ENCODE data around the gene SRC.

Gene SRC

DNA sequence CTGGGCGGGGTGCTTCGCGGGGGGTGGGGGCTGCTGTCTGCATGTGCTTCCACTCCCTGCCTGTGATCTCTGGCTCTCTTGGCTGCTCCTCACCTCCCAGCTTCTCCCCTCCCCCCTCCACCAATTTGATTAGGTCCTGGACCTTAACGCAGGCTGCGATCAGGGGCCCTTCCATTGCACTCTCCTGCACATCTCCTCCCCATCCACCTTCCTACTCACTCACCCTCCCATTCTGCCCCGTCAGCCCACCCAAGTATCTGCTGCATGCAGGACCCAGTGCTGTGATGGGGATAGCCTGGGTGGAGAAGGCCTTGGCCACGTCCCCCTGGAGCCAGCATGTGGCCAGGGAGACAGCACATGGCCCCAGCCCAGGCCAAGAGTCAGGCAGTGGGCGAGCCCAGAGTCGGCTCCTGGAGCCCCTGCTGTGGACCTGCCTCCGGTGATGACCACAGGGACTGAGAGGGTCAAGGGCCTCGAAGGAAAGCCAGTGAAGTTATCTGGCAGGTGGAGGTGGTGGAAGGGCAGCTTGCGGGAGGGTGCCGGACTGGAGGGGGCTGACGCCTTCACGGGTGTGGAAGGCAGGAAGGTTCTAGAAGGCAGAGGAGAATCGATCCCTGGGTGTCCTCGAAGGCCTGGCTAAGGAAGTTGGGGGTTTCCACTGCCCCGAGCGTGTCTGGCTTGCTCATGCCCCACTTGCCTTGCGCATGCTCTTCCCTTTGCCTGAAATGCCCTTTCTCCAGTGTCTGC, 40.7 kb downstream of the SRC start:
- H3K4me3 ChIP-seq (ENCODE audit: low read depth, low read length) = no peak overlapping the region
- H3K36me3 ChIP-seq (ENCODE audit: control insufficient read depth, insufficient read depth, low read length) = peaks cover 33% of the 10 kb centered on the region
- no peaks in the 10 kb centered on the region for H3K27me3 ChIP-seq (ENCODE audit: control insufficient read depth, insufficient read depth, low read length)
- no peaks in the 10 kb centered on the region for H3K9me3 ChIP-seq (ENCODE audit: control insufficient read depth, insufficient read depth, low read length)
- no peak overlapping the region for H3K9ac ChIP-seq (ENCODE audit: low read depth, low read length)
- no peaks in the 10 kb centered on the region for H3K4me1 ChIP-seq (ENCODE audit: control insufficient read depth, insufficient read depth, low read length)

DNA sequence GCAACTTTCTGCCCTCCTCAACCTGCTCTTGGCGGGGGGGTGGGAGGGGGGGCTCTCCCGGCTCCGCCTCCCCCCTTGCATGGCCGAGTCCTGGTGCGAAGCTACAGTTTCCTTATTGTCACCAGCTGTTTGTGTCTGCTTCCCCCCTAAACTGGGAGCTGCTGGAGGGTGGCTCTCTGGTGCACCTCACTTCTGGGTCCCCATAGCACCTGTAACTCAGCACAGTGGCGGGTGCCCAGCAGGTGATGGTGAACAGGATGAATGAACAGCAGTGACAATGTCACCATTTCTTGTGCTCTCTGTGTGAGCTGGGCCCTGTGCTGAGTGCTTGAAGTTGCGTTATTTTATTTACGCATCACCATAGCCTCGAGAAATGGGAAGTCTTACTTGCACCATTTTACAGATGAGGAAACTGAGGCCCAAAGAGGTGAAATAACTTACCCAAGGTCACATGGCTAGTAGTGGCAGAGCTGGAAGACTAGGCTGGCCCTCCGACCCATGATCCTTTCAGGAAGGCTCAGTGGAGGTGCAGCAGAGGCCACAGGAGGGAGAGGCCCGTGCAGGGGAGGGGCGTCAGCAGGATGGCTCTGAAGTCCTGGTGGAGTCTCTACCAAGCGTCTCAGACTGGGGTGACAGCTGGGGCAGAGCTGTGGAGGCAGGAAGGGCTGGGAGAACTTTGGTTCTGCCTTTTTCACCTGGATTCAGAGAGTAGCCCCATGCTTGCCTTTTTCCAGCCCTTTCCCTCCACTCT, 41.8 kb downstream of the SRC start:
- H3K36me3 ChIP-seq (ENCODE audit: control insufficient read depth, insufficient read depth, low read length) = peaks cover 29% of the 10 kb centered on the region
- no peaks in the 10 kb centered on the region for H3K27me3 ChIP-seq (ENCODE audit: control insufficient read depth, insufficient read depth, low read length)
- no peaks in the 10 kb centered on the region for H3K9me3 ChIP-seq (ENCODE audit: control insufficient read depth, insufficient read depth, low read length)
- no peak overlapping the region for H3K9ac ChIP-seq (ENCODE audit: low read depth, low read length)
- no peaks in the 10 kb centered on the region for H3K4me1 ChIP-seq (ENCODE audit: control insufficient read depth, insufficient read depth, low read length)
- H3K4me3 ChIP-seq (ENCODE audit: low read depth, low read length) = no peak overlapping the region

DNA sequence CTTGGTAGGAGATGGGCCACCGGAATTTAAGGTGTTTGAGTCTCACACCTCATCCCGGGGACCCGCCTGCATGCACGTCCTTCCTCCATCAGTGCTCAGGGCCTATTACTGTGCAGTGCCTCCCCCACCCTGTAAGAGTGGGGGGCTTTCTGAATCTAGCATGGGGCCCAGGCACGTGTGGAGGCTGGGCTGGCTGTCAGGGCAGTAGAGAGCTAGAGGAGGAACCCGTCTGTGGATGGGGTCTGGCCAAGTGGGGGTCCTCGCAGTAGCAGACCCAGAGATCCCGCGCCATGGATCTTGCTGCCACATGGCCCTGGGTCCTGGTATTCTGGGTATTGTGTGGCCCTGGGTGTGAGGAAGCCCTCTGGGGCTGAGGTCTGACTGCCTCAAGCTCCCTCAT, 42.9 kb downstream of the SRC start:
- no peaks in the 10 kb centered on the region for H3K9me3 ChIP-seq (ENCODE audit: control insufficient read depth, insufficient read depth, low read length)
- no peak overlapping the region for H3K9ac ChIP-seq (ENCODE audit: low read depth, low read length)
- no peaks in the 10 kb centered on the region for H3K4me1 ChIP-seq (ENCODE audit: control insufficient read depth, insufficient read depth, low read length)
- peaks cover 29% of the 10 kb centered on the region for H3K36me3 ChIP-seq (ENCODE audit: control insufficient read depth, insufficient read depth, low read length)
- no peaks in the 10 kb centered on the region for H3K27me3 ChIP-seq (ENCODE audit: control insufficient read depth, insufficient read depth, low read length)
- no peak overlapping the region for H3K4me3 ChIP-seq (ENCODE audit: low read depth, low read length)

DNA sequence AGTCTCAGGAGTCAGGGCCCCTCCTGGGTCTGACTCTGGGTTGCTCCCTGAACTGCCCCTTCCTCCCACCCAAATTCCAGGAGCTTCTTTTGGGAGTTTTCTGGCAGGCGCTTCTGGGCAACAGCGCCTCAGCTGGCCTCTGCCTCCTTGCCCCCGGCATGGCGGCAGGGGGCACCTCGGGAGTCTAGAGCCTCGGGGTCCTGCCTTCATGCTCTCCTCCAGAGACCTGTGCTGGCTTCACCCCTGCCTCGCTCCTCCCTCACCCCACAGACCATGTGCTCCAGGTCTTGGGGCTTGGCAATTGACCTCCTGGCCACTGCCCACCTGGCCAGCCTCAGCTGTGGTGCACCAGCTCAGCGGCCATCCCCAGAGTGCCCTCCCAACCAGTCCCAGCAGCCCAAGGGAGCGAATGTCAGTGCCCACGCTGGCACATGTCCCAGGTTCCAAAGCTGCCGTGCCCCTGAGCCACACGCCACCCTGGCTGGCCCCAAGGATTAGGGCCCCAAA, 43.4 kb downstream of the SRC start:
- Histone ChIP-seq H3K36me3 (ENCODE audit: control insufficient read depth, insufficient read depth, low read length) (peaks cover 29% of the 10 kb centered on the region), H3K27me3 (ENCODE audit: control insufficient read depth, insufficient read depth, low read length) (no peaks in the 10 kb centered on the region), H3K9me3 (ENCODE audit: control insufficient read depth, insufficient read depth, low read length) (no peaks in the 10 kb centered on the region), H3K4me3 (ENCODE audit: low read depth, low read length) (no peak overlapping the region), H3K4me1 (ENCODE audit: control insufficient read depth, insufficient read depth, low read length) (no peaks in the 10 kb centered on the region), H3K9ac (ENCODE audit: low read depth, low read length) (no peak overlapping the region)

DNA sequence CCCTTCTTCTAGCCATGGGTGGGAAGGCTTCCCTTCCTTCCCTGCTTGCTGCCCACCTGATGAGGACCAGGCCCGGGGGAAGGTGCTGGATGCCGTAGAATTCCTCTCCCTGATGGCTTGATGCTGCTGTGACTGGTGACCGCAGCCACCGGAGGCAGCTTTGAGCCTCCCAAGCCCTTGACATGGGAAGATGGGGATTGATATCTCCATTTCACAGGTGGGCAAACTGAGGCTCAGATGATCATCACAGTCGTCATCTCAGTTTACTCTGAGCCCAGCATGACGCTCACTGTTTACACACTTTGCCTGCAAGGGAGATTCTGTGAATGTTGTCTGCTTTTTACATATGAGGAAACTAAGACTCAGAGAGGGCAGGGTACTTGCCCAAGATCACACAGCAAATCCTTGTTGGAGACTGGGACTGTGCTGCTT, 43.9 kb downstream of the SRC start:
- Histone ChIP-seq H3K36me3 (ENCODE audit: control insufficient read depth, insufficient read depth, low read length) (peaks cover 28% of the 10 kb centered on the region), H3K4me3 (ENCODE audit: low read depth, low read length) (no peak overlapping the region), H3K9me3 (ENCODE audit: control insufficient read depth, insufficient read depth, low read length) (no peaks in the 10 kb centered on the region), H3K9ac (ENCODE audit: low read depth, low read length) (no peak overlapping the region), H3K27me3 (ENCODE audit: control insufficient read depth, insufficient read depth, low read length) (no peaks in the 10 kb centered on the region), H3K4me1 (ENCODE audit: control insufficient read depth, insufficient read depth, low read length) (no peaks in the 10 kb centered on the region)

DNA sequence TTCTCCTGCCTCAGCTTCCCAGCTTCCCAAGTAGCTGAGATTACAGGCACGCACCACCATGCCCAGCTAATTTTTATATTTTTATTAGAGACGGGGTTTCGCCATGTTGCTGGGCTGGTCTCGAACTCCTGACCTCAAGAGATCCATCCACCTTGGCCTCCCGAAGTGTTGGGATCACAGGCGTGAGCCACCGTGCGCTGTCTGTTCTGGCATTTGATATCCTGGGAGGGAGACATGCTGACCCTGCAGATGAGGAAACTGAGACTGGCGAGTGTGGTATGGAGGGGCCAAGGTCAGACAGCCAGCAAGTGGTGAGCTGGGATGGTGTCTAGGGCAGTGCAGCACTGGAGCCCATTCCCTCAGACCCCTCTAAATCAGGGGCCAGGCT, 44.6 kb downstream of the SRC start:
- H3K9me3 ChIP-seq (ENCODE audit: control insufficient read depth, insufficient read depth, low read length) = no peaks in the 10 kb centered on the region
- H3K27me3 ChIP-seq (ENCODE audit: control insufficient read depth, insufficient read depth, low read length) = no peaks in the 10 kb centered on the region
- H3K36me3 ChIP-seq (ENCODE audit: control insufficient read depth, insufficient read depth, low read length) = peaks cover 24% of the 10 kb centered on the region
- no peak overlapping the region for H3K4me3 ChIP-seq (ENCODE audit: low read depth, low read length)
- H3K4me1 ChIP-seq (ENCODE audit: control insufficient read depth, insufficient read depth, low read length) = no peaks in the 10 kb centered on the region
- no peak overlapping the region for H3K9ac ChIP-seq (ENCODE audit: low read depth, low read length)

DNA sequence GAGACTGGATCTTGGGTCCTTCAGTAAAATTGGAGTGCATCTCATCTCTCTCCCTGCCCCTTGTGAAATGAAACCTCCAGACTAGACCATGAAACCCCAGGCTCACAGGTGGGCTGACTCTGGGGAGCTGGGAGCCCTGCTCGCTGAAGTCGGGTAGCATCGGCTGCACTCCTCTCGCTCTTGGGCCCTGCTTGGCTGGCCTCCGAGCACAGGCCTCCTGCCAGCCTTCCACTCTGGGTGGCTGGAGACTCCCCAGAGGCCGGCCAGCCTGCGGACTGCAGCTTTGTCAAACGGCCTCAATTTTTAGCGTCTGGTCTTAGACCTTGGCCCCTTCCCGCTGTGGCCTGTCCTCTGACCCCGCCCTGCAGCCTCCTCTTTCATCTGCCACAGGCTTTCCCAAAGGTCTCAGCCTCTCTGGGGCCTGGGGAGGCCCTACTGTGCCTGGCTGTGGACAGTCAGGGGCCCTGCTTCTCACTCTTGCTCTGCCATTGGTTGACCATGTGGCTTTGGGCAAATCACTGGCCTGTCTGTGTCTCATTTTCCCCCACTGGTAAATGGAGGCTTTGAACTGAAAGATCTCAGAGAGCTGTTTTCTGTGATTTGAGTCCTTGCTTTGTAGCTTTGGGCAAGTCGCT, 45.1 kb downstream of the SRC start:
- Histone ChIP-seq H3K4me1 (ENCODE audit: control insufficient read depth, insufficient read depth, low read length) (peaks cover 3% of the 10 kb centered on the region), H3K36me3 (ENCODE audit: control insufficient read depth, insufficient read depth, low read length) (peaks cover 20% of the 10 kb centered on the region), H3K4me3 (ENCODE audit: low read depth, low read length) (no peak overlapping the region), H3K9me3 (ENCODE audit: control insufficient read depth, insufficient read depth, low read length) (no peaks in the 10 kb centered on the region), H3K27me3 (ENCODE audit: control insufficient read depth, insufficient read depth, low read length) (no peaks in the 10 kb centered on the region), H3K9ac (ENCODE audit: low read depth, low read length) (no peak overlapping the region)

DNA sequence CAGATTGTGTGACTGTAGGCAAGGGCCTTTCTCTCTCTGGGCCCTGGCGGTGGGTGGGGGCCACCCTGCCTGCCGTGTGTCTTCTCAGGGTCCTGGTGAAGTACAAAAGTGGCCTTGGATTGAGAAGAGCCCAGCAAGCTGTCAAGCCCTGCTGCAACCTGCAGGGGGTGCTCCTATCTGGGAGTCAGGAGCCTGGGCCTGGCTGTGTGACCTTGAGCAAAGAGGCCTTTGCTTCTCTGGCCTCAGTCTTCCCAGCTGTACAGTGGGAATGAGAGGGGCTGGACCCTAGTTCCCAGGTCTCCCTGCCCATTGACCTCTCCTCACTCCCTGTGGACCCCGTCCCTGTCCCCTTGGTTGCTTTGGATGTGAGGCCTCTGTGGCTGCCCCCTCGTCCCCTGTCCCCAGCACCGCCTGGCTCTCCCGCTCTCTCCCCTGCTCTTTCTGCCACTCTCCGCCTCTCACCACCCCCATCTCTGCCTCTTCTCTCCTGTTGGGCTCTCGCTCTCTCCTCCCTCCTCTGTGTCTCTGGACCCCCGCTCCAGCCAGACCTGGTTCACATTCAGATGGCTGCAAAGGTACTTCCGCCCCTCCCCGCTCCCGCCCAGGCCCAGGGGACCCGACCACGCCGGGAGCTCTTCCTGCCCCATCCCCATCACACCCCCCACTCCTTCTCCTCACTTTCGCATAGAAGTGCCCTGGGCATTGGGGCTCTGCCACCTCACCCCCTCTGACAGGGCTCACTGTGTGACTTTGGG, 46.7 kb downstream of the SRC start:
- Histone ChIP-seq H3K9me3 (ENCODE audit: control insufficient read depth, insufficient read depth, low read length) (no peaks in the 10 kb centered on the region), H3K36me3 (ENCODE audit: control insufficient read depth, insufficient read depth, low read length) (peaks cover 10% of the 10 kb centered on the region), H3K27me3 (ENCODE audit: control insufficient read depth, insufficient read depth, low read length) (no peaks in the 10 kb centered on the region), H3K4me3 (ENCODE audit: low read depth, low read length) (no peak overlapping the region), H3K9ac (ENCODE audit: low read depth, low read length) (no peak overlapping the region), H3K4me1 (ENCODE audit: control insufficient read depth, insufficient read depth, low read length) (peaks cover 13% of the 10 kb centered on the region)

DNA sequence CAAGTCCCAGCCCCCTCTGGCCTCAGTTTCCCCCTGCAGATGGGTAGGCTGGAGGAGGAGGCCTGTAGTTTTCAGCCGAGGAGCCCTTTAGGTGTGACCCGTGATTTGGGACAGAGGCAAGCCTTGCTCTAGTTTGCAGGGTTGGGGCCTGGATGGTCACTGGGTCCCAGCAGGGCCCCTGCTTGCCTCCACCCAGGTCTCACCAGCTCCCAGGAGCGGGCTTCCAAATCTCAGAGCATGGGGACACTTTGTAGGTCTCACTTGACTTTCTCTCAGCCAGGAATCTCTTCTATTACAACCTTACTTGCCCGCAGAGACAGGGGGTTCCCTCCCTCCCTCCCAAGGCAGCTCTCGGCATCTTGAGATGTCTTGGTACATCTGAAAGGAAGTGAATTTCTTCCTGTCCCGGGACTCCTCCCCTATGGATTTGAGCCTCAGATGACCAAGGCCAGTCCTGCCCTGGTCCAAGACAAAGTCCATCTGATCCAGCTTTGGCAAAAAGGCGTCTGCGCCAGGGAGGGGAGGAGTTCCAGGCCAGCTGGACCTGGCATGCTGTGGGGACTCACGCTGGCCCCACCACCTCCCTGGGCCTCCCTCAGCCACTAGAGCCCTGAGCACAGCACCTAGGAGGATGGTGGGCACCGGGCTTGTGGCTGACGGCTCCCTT, 47.4 kb downstream of the SRC start:
- Histone ChIP-seq H3K9ac (ENCODE audit: low read depth, low read length) (no peak overlapping the region), H3K4me1 (ENCODE audit: control insufficient read depth, insufficient read depth, low read length) (peaks cover 13% of the 10 kb centered on the region), H3K4me3 (ENCODE audit: low read depth, low read length) (no peak overlapping the region), H3K27me3 (ENCODE audit: control insufficient read depth, insufficient read depth, low read length) (no peaks in the 10 kb centered on the region), H3K36me3 (ENCODE audit: control insufficient read depth, insufficient read depth, low read length) (peaks cover 17% of the 10 kb centered on the region), H3K9me3 (ENCODE audit: control insufficient read depth, insufficient read depth, low read length) (no peaks in the 10 kb centered on the region)

DNA sequence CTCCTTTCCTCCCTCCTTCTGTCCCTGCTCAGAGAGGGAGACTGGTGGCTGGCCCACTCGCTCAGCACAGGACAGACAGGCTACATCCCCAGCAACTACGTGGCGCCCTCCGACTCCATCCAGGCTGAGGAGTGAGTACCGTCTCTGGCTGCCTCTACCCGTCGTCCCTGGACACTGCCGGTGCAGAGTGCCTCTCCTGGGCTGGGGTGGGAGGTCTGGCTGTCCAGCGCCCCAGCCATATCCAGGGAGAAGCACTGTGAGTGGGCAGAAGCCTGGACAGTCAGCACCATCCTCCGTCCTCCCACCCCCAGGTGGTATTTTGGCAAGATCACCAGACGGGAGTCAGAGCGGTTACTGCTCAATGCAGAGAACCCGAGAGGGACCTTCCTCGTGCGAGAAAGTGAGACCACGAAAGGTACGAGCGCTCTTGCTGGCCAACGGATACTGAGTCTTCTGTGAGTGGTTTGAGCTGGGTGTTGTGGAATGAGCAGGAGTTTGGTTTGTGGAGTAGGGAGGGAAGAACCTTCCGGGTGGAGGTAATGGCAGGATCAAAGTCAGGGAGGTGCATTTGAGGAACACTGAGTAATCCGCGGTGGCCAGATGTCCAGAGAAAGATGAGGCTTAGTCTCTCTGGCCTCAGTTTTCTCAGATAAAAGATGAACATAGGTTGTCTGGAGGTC, 48.1 kb downstream of the SRC start:
- Histone ChIP-seq H3K4me1 (ENCODE audit: control insufficient read depth, insufficient read depth, low read length) (peaks cover 13% of the 10 kb centered on the region), H3K9me3 (ENCODE audit: control insufficient read depth, insufficient read depth, low read length) (no peaks in the 10 kb centered on the region), H3K4me3 (ENCODE audit: low read depth, low read length) (no peak overlapping the region), H3K27me3 (ENCODE audit: control insufficient read depth, insufficient read depth, low read length) (no peaks in the 10 kb centered on the region), H3K36me3 (ENCODE audit: control insufficient read depth, insufficient read depth, low read length) (peaks cover 23% of the 10 kb centered on the region), H3K9ac (ENCODE audit: low read depth, low read length) (no peak overlapping the region)

Data from iPS-15b (cell line).